Retinal pigment epithelial cell (primary cell): ENCODE results near the gene MCAM.

Source experiments
- DNase-seq: peaks from one replicate; pipeline ENCODE4 v3.0.0-alpha.2; 2010; ENCODE audit warnings: low read depth
- H3K4me3 ChIP-seq: 2 replicates; pipeline ENCODE4 v1.5.1; 2011; ENCODE audit warnings: mild to moderate bottlenecking, low read length, control low read depth, moderate library complexity
- TF ChIP-seq, protein P1 (sequence below): conservative IDR thresholded peaks from 2 replicates; pipeline ENCODE4 v1.5.1; 2011; ENCODE audit warnings: low read depth, low read length, control low read depth, inconsistent platforms

MCAM gene

GRCh38 chr11:119334174-119334930 lies 17.4 kb upstream of the MCAM start, which contains the start of gene RNF26:
TSS of gene RNF26 (plus strand) at chr11:119334527. CDS start at chr11:119335123, 596 bp downstream.
- peak within 1 kb of the TSS; percentile 91 for H3K4me3 ChIP-seq
- TF ChIP-seq, protein P1, sequence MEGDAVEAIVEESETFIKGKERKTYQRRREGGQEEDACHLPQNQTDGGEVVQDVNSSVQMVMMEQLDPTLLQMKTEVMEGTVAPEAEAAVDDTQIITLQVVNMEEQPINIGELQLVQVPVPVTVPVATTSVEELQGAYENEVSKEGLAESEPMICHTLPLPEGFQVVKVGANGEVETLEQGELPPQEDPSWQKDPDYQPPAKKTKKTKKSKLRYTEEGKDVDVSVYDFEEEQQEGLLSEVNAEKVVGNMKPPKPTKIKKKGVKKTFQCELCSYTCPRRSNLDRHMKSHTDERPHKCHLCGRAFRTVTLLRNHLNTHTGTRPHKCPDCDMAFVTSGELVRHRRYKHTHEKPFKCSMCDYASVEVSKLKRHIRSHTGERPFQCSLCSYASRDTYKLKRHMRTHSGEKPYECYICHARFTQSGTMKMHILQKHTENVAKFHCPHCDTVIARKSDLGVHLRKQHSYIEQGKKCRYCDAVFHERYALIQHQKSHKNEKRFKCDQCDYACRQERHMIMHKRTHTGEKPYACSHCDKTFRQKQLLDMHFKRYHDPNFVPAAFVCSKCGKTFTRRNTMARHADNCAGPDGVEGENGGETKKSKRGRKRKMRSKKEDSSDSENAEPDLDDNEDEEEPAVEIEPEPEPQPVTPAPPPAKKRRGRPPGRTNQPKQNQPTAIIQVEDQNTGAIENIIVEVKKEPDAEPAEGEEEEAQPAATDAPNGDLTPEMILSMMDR: no peak
- DNase-seq: peak; percentile 94

DNA sequence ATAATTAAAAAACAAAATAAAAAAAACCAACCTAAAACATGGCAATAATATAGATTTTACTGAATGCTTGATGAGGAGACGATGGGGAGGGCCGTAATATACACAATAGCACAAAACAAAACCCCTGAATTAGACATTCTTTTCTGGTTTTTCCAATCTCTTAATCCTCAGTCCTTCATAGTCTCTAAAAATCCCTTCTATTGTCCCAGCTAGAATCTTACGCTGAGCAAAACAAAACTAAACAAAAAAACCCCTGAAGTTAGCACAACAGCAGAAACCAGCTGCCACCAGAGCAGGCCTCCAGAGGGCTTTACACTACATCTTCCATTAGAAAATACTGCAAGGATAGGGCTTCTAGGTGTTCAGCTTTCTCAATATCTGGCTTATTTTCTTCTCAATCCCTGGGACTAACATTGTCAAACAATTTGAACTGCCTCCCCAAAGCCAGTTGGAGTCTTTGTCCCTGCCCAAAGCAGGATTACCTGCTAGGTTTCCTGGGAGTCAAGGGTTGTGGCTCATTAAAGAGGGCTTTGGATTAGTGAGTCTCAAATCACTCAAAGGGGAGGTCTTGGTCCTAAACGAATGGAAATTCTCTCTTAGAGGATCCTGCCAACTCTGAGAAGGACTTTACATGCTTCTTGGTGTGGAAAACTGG lies 15.3 kb upstream of the MCAM start:
- TF ChIP-seq, protein P1: no peak
- H3K4me3 ChIP-seq: no peak overlapping the region
- DNase-seq: no peak

DNA sequence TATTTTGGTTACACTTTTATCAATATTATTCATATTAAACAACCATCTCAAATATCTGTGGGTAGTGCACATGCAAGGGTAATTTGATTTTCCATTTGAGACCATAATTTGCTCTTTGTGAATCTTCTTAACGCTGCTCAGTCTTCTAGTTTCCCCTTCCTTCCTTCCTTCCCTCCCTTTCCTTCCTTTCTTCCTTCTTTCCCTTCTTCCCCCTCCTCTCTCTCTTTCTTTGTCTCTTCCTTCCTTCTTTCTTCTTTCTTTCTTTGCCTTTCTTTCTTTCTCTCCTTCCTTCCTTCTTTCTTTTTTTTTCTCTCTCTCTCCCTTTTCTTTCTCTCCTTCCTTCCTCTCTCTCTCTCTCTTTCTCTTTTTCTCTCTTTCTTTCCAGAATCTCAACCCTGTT lies 13.3 kb upstream of the MCAM start:
- no peak for DNase-seq
- TF ChIP-seq, protein P1: no peak
- no peak overlapping the region for H3K4me3 ChIP-seq

DNA sequence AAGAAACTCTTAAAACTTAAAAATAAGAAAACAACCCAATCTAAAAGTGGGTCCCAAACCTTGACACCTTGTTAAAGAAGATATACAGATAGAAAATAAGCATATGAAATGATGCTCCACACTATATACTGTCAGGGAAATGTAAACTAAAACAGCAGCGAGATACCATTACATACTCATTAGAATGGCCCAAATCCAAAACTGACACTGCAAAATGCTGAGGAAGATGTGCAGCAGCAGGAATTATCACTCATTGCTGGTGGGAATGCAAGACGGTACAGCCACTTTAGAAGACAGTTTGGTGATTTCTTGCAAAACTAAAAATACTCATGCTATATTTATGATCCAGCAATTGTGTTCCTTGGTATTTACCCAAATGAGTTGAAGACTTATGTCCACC lies 12.4 kb upstream of the MCAM start:
- TF ChIP-seq, protein P1: no peak
- DNase-seq: no peak
- no peak overlapping the region for H3K4me3 ChIP-seq

DNA sequence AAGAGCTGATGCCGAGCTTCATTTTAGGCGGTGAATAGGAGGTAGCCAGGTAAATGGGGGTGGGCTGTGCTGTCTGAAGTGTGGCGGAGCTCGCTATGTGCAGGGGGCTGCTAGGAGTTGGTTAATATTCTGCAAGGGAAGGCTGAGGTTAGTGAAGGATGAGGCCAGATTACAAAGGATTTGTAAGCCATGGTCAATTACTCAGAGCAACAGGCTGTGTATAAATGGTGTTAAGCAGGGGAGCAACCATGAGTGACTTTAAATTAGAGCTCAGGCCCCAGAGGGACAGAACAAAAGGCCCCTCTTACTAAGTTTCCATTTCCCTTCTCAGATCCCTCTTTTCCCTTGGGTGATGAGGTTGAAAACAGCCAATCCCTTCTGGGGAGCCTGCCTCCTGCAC lies 7.3 kb upstream of the MCAM start:
- no peak overlapping the region for H3K4me3 ChIP-seq
- no peak for DNase-seq
- TF ChIP-seq, protein P1: no peak

DNA sequence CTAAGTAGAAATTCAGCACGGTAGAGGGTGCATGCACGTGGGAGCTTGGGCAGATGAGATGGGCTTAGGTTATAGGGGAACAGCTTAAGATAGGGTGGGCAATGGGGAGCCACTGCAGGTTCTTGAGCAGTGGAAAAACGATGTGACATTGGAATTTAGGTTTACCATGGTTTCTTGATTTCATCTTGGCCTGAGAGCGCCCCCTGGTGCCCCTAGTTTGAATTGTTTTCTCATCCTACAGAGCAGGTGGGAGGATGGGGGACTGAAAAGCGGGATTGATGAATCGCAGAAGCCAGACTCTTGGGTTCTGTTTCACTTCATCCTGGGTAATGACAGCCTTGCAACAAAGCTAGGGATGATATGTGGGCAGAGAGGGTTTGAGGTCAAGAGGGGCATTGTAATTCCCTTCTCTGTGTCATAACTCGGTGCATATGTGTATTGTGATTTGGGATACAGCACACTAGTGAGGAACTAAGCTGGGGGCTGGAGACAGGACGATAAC lies 6.7 kb upstream of the MCAM start:
- no peak overlapping the region for H3K4me3 ChIP-seq

More for the DNA sequence above, 6.7 kb upstream of the MCAM start:
- DNase-seq: no peak
- TF ChIP-seq, protein P1: peak; percentile 81
